Skin epidermis (tissue), 12 donors: ENCODE results near the gene GCN1.

Experiments used
- H3K27ac ChIP-seq, 21 experiments: fragments of 200-600 bp; sonication (generic) in 11 of 21; one replicate each; pipeline ENCODE4 v1.5.0; 2020; ENCODE audit warnings: mild to moderate bottlenecking in 3 of 21, inconsistent platforms in 2 of 21, moderate library complexity in 2 of 21
- H3K4me3 ChIP-seq, 7 experiments: fragments of 200-600 bp; sonication (generic) in 2 of 7; one replicate each; pipeline ENCODE4 v1.5.0; 2020; ENCODE audit warnings: inconsistent platforms in 2 of 7, mild to moderate bottlenecking in 2 of 7, moderate library complexity in 1 of 7

The GCN1 gene

GRCh38 chr12:120194226-120194533 is 335 bp downstream of the GCN1 start:
- H3K4me3 ChIP-seq, result peak overlapping the region; percentile 73 to 94 (median 91)
- peak overlapping the region; percentile 27 to 97 (median 90) for H3K27ac ChIP-seq

GRCh38 chr12:120193286-120193685 is 1.2 kb downstream of the GCN1 start:
- H3K27ac ChIP-seq, result peak overlapping the region in 3 of 21 experiments; percentile 83 to 93 (median 90)
- peak overlapping the region in 5 of 7 experiments; percentile 73 to 94 (median 83) for H3K4me3 ChIP-seq

GRCh38 chr12:120190985-120191480 is 3.5 kb downstream of the GCN1 start:
- H3K27ac ChIP-seq, result no peak overlapping the region
- no peak overlapping the region for H3K4me3 ChIP-seq

- H3K4me3 ChIP-seq, result no peak overlapping the region
Observed at GRCh38 chr12:120190386-120190785, 4.1 kb downstream of the GCN1 start.

GRCh38 chr12:120186654-120187053 is 7.9 kb downstream of the GCN1 start:
- H3K4me3 ChIP-seq, result no peak overlapping the region
- H3K27ac ChIP-seq, result no peak overlapping the region

More at GRCh38 chr12:120190386-120190785, 4.1 kb downstream of the GCN1 start:
- no peak overlapping the region for H3K27ac ChIP-seq

- Histone ChIP-seq H3K4me3 (no peak overlapping the region), H3K27ac (no peak overlapping the region)
Observed at GRCh38 chr12:120183211-120183631, 11.3 kb downstream of the GCN1 start.

- no peak overlapping the region for H3K4me3 ChIP-seq
- no peak overlapping the region for H3K27ac ChIP-seq
Observed at GRCh38 chr12:120181991-120182631, 12.4 kb downstream of the GCN1 start.

GRCh38 chr12:120180975-120181374 is 13.5 kb downstream of the GCN1 start:
- no peak overlapping the region for H3K4me3 ChIP-seq
- H3K27ac ChIP-seq, result no peak overlapping the region

- Histone ChIP-seq H3K4me3 (no peak overlapping the region), H3K27ac (no peak overlapping the region)
Observed at GRCh38 chr12:120175537-120175936, 19.0 kb downstream of the GCN1 start.

- H3K4me3 ChIP-seq, result no peak overlapping the region
- no peak overlapping the region for H3K27ac ChIP-seq
Observed at GRCh38 chr12:120175062-120175461, 19.5 kb downstream of the GCN1 start.

- H3K27ac ChIP-seq, result no peak overlapping the region
- H3K4me3 ChIP-seq, result no peak overlapping the region
Observed at GRCh38 chr12:120172053-120172452, 22.5 kb downstream of the GCN1 start.

- H3K27ac ChIP-seq, result no peak overlapping the region
- no peak overlapping the region for H3K4me3 ChIP-seq
Observed at GRCh38 chr12:120170631-120171030, 23.9 kb downstream of the GCN1 start.

- Histone ChIP-seq H3K27ac (no peak overlapping the region), H3K4me3 (no peak overlapping the region)
Observed at GRCh38 chr12:120169946-120170345, 24.6 kb downstream of the GCN1 start.

- H3K27ac ChIP-seq, result no peak overlapping the region
- H3K4me3 ChIP-seq, result no peak overlapping the region
Observed at GRCh38 chr12:120168337-120168736, 26.2 kb downstream of the GCN1 start.

GRCh38 chr12:120167529-120168095 is 26.9 kb downstream of the GCN1 start:
- no peak overlapping the region for H3K27ac ChIP-seq
- H3K4me3 ChIP-seq, result no peak overlapping the region

- no peak overlapping the region for H3K4me3 ChIP-seq
- H3K27ac ChIP-seq, result no peak overlapping the region
Observed at GRCh38 chr12:120164293-120164692, 30.2 kb downstream of the GCN1 start.

GRCh38 chr12:120162763-120163162 is 31.8 kb downstream of the GCN1 start:
- H3K4me3 ChIP-seq, result no peak overlapping the region
- H3K27ac ChIP-seq, result no peak overlapping the region

GRCh38 chr12:120161852-120162251 is 32.7 kb downstream of the GCN1 start:
- no peak overlapping the region for H3K27ac ChIP-seq
- H3K4me3 ChIP-seq, result no peak overlapping the region

GRCh38 chr12:120159509-120160237 is 34.8 kb downstream of the GCN1 start:
- H3K27ac ChIP-seq, result no peak overlapping the region

GRCh38 chr12:120158351-120158750 is 36.2 kb downstream of the GCN1 start:
- Histone ChIP-seq H3K27ac (no peak overlapping the region), H3K4me3 (no peak overlapping the region)

More at GRCh38 chr12:120159509-120160237, 34.8 kb downstream of the GCN1 start:
- H3K4me3 ChIP-seq, result no peak overlapping the region

- no peak overlapping the region for H3K27ac ChIP-seq
- no peak overlapping the region for H3K4me3 ChIP-seq
Observed at GRCh38 chr12:120157678-120158077, 36.8 kb downstream of the GCN1 start.
